ENCODE data around the gene CCNY. TPM values are rescaled to one million over a fixed set of nuclear protein-coding genes. Genes with fewer than 3 reads are reported as not detected.

The CCNY gene
- total and polyA plus RNA-seq, 12 donors = 26.0 to 99.4 (median 88.9) TPM

GRCh38 chr10:35327790-35328403 lies 8.4 kb upstream of the CCNY start:
- TF ChIP-seq CTCF (IDR thresholded peaks at IDR 0.05) = no peak
- Histone ChIP-seq H3K4me3 (no peak overlapping the region), H3K27ac (peak overlapping the region in 6 of 10 donors; percentile 2 to 41 (median 6)), H3K36me3 (peaks cover 0 to 5% (median under 1%) of the 10 kb centered on the region in 9 donors), H3K27me3 (no peaks in the 10 kb centered on the region), H3K9me3 (peaks cover 0 to 3% (median under 1%) of the 10 kb centered on the region in 11 donors), H3K4me1 (peaks cover 5 to 64% (median 45%) of the 10 kb centered on the region in 9 donors)
- intact Hi-C loops (cut with DNase I) = loop anchor here in 1 of 10 donors (10.0 kb wide), 1 partner anchor 237 kb away; no protein-coding TSS in a partner anchor
- DNase-seq = no peak
- peak in 2 of 8 donors; percentile 29 to 43 for ATAC-seq
- 56 to 69% methylated on average over 7 of the region's 7 CpGs for WGBS, 2 donors

GRCh38 chr10:35328404-35329037 lies 7.8 kb upstream of the CCNY start:
- TF ChIP-seq CTCF (IDR thresholded peaks at IDR 0.05) = no peak
- ATAC-seq (peak in 1 of 8 donors; percentile 12), DNase-seq (no peak)
- Histone ChIP-seq H3K27me3 (no peaks in the 10 kb centered on the region), H3K4me3 (no peak overlapping the region), H3K4me1 (peaks cover 5 to 70% (median 46%) of the 10 kb centered on the region in 9 donors), H3K36me3 (peaks cover 0 to 8% (median 0%) of the 10 kb centered on the region in 9 donors), H3K27ac (peak overlapping the region in 4 of 10 donors; percentile 2 to 70 (median 26)), H3K9me3 (no peaks in the 10 kb centered on the region)
- 26 to 27% methylated on average over 2 of the region's 2 CpGs for WGBS, 2 donors
- intact Hi-C loops (cut with DNase I) = loop anchor here in 1 of 10 donors (10.0 kb wide), 1 partner anchor 236 kb away; no protein-coding TSS in a partner anchor

GRCh38 chr10:35329520-35329919 lies 6.8 kb upstream of the CCNY start:
- peaks cover 0 to 8% (median 0%) of the 10 kb centered on the region in 9 donors for H3K36me3 ChIP-seq
- H3K9me3 ChIP-seq = no peaks in the 10 kb centered on the region
- no peak for TF ChIP-seq CTCF (IDR thresholded peaks at IDR 0.05)
- ATAC-seq (peak in 1 of 8 donors; percentile 43), DNase-seq (no peak)
- H3K27ac ChIP-seq = peak overlapping the region in 7 of 10 donors; percentile 33 to 70 (median 49)
- 49 to 60% methylated on average over 4 of the region's 4 CpGs for WGBS, 2 donors
- H3K4me1 ChIP-seq = peaks cover 6 to 72% (median 54%) of the 10 kb centered on the region in 9 donors
- intact Hi-C loops (cut with DNase I) = loop anchor here in 1 of 10 donors (10.0 kb wide), 1 partner anchor 235 kb away; no protein-coding TSS in a partner anchor
- no peak overlapping the region for H3K4me3 ChIP-seq
- no peaks in the 10 kb centered on the region for H3K27me3 ChIP-seq

- ATAC-seq (peak in 2 of 8 donors; percentile 15 to 60), DNase-seq (no peak)
- WGBS, 2 donors = 43 to 58% methylated on average over 6 of the region's 6 CpGs
- H3K9me3 ChIP-seq = no peaks in the 10 kb centered on the region
- H3K4me1 ChIP-seq = peaks cover 10 to 83% (median 65%) of the 10 kb centered on the region in 9 donors
- TF ChIP-seq CTCF (IDR thresholded peaks at IDR 0.05) = no peak
- no peaks in the 10 kb centered on the region for H3K27me3 ChIP-seq
- intact Hi-C loops (cut with DNase I) = loop anchor here in 4 of 10 donors (5.0 to 10.0 kb wide), 3 partner anchors 207 to 233 kb away; partner anchors contain the start of gene CREM (in 3 of the 4)
- H3K36me3 ChIP-seq = peaks cover 0 to 8% (median 0%) of the 10 kb centered on the region in 9 donors
- H3K27ac ChIP-seq = peak overlapping the region in 9 of 10 donors; percentile 1 to 70 (median 46)
- H3K4me3 ChIP-seq = no peak overlapping the region
Measured at GRCh38 chr10:35331894-35332640, 4.2 kb upstream of the CCNY start.
